Forelimb muscle (tissue), 1 donor: ENCODE results near the gene INO80C. TPM values are rescaled to one million over a fixed set of nuclear protein-coding genes. Genes with fewer than 3 reads are reported as not detected.
"Not testable (repeated sequence)": the region's sequence is repeated elsewhere in the genome, so short reads cannot be mapped to it uniquely, and the experiment has no call there.

Source experiments
- DNase-seq: peaks from one replicate; pipeline ENCODE4 v3.0.0-alpha.2; 2013; ENCODE audit warnings: low read depth
- polyA plus RNA-seq: library from polyadenylated mRNA; unstranded; fragments of 120-200 nt; gene quantifications from one replicate; pipeline ENCODE4 v1.2.1, GENCODE V29; 2013; ENCODE audit not compliant: insufficient read length

The INO80C gene
- polyA plus RNA-seq, 1 donor, result 27.5 TPM

DNA sequence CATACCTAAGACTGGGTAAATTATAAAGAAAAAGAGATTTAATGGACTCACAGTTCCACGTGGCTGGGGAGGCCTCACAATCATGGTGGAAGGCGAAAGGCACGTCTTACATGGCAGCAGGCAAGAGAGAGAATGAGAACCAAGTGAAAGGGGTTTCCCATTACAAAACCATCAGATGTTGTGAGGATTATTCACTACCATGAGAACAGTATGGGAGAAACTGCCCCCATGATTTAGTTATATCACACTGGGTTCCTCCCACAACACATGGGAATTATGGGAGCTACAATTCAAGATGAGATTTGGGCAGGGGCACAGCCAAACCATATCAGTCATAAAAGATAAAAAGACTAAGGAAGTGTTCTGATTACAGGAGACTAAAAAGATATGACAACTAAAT is 8.5 kb downstream of the INO80C start:
- DNase-seq, result not testable (repeated sequence)

GRCh38 chr18:35488396-35488795 is 9.4 kb downstream of the INO80C start:
- DNase-seq, result not testable (repeated sequence)

DNA sequence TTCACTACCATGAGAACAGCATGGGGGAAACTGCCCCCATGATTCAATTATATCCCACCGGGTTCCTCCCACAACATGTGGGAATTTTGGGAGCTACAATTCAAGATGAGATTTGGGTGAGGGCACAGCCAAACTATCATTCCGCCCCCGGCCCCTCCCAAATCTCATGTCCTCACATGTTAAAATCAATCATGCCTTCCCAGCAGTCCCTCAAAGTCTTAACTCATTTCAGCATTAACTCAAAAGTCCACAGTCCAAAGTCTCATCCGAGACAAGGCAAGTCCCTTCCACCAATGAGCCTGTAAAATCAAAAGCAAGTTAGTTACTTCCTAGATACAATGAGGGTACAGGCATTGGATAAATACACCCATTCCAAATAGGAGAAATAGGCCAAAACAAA is 10.2 kb downstream of the INO80C start:
- not testable (repeated sequence) for DNase-seq

DNA sequence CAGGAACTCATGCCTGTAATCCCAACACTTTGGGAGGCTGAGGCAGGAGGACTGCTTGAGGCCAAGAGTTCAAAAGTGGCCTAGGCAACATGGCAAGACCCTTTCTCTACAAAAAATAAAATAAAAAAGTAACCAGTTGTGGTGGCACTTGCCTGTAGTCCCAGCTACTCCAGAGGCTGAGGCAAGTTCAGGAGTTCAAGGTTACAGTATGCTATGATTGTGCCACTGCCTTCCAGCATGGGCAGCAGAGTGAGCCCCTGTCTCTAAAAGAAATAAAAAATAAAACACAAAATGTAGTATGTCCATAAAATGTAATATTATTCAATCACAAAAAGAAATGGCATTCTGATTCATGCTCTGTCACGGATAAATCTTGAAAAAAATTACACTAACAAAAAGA is 11.9 kb downstream of the INO80C start:
- DNase-seq, result no peak

- no peak for DNase-seq
Observed at GRCh38 chr18:35484034-35484433, 13.7 kb downstream of the INO80C start.

GRCh38 chr18:35481960-35482366 is 15.8 kb downstream of the INO80C start:
- no peak for DNase-seq

DNA sequence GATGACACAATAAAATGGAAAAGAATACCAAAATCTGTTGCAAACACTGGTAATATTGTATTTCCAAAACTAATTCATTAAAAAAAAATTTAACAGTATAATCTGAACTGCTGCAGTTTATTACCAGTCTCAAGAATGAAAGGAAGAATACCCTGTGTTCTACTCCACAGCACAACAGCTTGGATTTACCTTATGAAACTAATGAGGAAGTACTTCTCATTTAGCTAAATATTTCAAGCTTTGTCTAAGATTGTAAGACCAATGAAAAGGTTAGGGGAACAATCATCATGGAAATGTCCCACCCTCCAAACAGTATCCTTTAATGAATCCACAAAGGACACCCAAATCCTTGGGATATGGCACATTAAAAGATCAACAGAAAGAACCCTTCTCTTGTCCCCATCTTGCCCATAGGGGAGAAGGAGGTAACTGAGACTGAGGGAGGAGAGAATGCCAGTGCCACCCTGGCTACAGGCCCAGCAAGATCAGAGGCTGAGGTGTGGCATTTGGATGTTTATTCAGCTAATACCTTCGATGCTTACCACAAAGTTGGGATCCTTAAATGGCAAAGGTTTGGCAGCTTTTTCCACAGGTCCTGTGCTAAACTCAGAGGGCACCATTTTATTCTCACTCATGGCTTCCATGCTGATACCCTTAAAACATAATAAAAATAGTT is 17.7 kb downstream of the INO80C start:
- DNase-seq, result no peak

DNA sequence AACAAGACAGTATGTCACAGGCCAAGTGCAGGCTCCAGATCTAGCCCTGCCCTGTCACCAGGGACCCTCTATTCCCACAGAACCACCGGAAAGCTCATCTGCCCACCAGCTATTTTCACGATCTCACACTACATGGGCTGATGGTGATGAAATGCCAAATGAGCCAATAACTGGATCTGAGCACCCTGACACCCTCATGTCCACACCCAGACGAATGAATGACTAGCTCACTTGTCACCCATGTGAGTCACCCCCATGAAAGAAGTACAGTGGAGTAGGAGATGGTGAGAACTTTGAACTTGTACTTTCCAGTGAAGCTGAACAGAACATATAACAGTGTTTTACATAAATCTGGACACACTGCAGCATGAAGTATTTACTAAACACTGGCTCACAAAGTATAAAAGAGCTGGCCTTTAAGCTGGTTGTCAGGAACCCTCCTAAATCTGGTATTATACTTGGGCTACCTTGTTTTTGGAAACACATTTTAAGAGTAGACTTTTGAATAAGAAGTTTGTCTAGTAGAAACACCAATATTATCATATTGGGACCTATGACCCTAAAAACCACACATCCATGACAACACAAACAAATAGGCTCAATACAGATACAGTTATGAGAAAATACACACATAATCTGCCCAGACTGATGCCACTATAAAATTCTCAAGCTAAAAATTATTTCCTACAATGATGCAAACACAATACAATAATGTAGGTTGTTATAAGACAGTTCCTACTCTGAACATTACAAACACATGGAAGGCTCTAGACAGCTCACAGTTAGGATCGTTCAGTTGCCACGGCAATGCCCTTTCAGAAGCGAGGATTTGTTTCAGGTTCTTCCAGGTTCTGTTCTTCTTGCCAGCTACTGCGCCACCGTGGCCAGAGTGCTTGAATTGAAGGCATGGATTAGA is 19.0 kb downstream of the INO80C start:
- DNase-seq, result no peak

DNA sequence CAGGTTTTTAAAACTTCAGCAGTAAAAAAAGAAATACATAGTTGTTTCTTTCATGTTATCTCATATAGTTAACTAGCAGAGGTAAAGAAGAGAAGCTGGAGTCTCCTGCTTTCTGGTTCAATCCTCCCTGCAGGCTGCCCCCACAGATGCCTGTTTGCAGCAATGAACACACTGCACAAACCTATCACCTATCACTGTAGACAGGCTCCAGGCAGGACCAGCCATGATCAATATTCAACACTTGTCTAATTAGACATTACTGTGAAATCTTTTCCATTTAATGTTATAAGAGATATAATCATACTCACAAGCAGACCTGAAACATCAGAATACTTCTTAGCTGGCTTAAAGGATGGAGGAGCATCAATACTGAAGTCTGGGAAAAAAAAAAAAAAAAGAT is 19.8 kb downstream of the INO80C start:
- no peak for DNase-seq

DNA sequence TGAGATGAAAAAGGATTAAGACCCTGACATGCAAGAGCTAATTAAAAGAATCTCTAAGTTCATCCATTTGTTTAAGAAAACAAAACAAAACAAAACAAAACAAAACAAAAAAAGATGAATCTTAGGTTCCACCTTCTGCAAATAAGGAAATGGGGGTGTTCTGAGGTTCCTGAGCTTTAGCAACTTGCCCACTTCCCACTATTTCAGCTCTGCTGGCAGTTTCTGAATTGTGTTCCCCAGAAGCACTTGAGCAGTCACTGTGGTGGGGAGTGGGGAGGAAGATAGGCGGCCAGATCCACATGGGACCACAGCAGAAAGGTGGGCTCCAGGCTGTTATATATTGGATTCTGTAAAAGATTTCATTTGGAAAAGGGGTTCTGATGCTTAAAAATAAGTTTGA is 20.3 kb downstream of the INO80C start:
- DNase-seq, result no peak

DNA sequence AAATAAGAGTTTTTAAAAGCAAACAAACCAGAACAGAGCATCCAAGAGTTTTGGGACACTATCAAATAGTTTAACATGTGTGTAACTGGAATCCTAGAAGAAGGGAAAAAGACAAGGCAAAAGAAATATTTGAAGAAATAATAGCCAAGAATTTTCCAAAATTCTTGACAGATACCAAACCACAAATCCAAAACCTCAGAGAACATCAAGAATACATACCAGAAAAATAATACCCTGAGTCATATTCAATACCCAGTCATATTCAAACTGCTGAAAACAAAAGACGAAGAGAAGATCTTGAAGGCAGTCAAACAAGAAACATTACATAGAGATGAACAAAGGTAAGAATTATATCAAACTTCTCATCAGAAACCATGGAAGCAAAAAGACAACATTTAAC is 22.9 kb downstream of the INO80C start:
- no peak for DNase-seq

- DNase-seq, result no peak
Observed at GRCh38 chr18:35473562-35473961, 24.2 kb downstream of the INO80C start.

DNA sequence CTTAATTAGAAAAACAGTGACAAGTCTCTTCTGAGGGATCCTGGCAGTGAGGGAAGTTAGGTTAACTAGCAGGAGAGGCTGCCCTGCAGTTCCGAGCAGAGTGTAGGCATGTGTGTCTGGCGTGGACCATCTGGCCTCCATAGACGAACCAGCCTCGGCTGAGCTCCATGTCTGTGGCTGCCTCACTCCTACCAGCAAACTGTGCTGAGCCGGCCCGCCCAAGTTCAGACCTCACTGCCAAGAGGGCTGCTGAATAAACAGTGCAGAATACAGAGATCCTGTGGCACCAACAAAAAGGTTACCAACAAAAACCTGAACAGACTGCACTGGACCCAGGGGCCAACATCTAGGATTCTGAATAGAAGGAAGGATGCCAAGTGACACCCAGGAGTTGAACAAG is 27.3 kb downstream of the INO80C start:
- no peak for DNase-seq

- DNase-seq, result no peak
Observed at GRCh38 chr18:35469725-35470124, 28.0 kb downstream of the INO80C start.

DNA sequence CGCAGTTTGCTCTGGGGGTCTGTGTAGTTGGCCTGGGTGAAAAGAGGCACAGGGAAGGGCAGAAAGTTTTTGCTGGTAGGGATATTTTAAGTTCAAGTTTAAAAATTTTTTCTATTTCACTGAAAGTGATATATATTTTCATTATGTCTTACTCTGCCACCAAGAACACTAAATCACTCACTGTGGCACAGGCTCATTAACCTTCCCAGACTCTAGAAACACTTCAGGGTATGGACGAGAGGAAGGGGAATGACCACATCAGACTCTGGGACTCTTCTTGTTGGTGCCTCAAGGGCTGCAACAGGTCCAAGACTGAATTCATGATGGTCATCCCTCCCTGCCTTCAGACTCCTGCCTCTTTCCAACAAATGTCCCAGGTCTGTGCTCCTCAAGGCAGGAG is 29.0 kb downstream of the INO80C start:
- DNase-seq, result no peak

GRCh38 chr18:35467624-35468016 is 30.1 kb downstream of the INO80C start:
- no peak for DNase-seq

DNA sequence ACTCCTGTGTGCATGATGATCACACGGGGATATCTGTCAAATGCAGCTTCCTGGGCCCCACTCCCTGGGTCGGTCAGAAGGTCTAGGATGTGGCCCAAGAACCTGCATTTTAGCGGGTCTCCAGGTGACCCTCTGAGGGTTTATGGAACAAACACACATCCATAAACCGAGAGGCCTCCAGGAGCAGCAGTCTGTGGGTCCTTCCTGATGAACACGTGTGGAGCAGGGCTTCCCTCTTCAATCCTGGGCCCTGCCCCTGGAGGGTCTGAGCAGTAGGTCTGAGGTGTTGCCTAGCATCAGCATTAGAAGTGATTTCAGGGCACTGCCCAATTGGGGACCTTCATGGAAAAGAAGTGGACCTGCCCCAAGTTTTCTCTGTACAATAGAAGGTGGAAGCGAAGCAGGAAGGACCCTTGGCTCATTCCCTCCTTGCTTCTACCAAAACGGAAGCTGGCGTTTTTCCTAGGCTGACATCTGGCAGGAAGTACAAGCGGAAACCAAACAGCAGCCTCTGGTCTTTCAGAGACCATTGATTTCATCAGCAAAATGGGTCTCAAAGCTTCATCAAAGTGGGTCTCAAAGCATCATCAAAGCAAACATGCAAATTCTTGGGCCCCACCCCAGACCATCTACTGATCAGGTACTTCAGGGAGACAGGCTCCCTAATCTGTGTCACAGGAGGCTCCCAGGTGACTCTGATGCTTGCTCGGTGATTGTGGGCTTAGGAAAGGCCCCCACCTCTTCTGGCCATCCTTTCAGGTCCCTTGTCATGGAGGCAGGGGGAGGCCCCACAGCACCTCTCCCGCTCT is 30.7 kb downstream of the INO80C start:
- DNase-seq, result no peak

- DNase-seq, result no peak
Observed at GRCh38 chr18:35466334-35466733, 31.4 kb downstream of the INO80C start.

DNA sequence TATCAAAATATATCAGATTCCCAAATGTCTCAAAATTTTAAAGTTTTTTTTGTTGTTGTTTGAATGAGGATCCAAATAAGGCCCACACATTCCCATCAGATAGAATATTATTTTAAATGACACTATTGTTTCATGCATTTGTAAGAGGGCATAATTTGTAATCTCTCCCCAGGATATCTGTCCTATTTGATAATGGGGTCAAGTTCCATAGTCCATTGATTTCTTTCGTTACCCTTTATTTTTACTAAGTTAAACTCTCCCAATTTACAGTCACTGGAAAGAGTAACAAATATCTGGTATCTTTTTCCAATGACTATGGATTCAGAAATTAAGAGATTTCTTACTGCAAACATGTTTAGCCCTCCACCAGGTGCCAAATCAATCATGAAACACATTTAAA is 32.4 kb downstream of the INO80C start:
- DNase-seq, result no peak

- no peak for DNase-seq
Observed at GRCh38 chr18:35464831-35465279, 32.9 kb downstream of the INO80C start.

DNA sequence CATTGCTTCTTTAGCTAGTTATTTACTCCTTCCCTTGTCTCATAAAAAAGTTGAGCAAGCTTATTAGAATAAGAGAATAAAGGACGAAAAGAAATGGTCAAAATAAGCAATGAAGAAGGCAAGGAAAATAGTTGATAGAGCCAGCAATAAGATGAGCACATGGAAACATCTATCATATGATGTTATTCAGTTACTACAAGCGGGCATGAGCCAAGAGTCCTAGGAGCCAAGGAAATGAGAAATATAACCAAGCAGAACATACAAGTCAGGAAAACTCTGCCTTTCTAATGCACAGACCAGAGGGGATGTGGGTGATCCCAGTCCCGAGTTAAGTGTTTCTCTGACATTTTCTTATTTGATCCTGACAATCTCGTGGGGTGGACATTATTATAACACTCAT is 33.9 kb downstream of the INO80C start:
- DNase-seq, result no peak

DNA sequence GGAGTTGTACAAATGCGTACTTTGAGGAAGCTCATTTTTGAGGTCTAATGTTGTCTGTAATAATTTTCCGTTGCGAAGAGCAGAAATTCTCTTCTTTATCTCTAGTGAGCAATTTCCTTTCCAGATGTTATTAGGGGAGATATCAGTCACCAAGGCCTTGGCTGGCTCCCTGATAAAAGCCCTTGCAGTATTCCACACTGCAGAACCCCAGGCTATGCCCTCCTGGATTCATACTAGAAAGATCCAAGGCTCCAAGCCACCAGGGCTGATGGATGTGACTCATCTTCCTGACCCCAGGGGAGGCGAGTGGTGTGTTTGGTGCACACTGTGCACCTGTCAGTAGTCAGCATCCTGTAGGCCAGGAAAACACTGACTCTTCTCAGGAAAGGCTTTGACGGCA is 34.7 kb downstream of the INO80C start:
- DNase-seq, result no peak
